ENCODE data around the gene PTPRN2. TPM values are rescaled to one million over a fixed set of nuclear protein-coding genes. Genes with fewer than 3 reads are reported as not detected.

Gene PTPRN2
- total and polyA plus RNA-seq, 2 donors (not counting 3 experiments of a cell fraction or from before 2014, with no cell fraction given): 0.62 to 0.88 TPM

GRCh38 chr7:157516311-157516710, 1071.3 kb downstream of the PTPRN2 start:
- Histone ChIP-seq H3K4me1 (ENCODE audit: control insufficient read depth, extremely low read depth, insufficient read depth, low read length) (no peaks in the 10 kb centered on the region), H4K20me1 (replicated peaks; ENCODE audit: control insufficient read depth, extremely low read depth, insufficient read depth, low read length) (no peaks in the 10 kb centered on the region), H3K36me3 (ENCODE audit: control insufficient read depth in 2 of 2, extremely low read depth in 1 of 2, insufficient read depth in 2 of 2, low read length in 2 of 2) (no peaks in the 10 kb centered on the region), H3K27me3 (ENCODE audit: control insufficient read depth in 2 of 2, insufficient read depth in 2 of 2, low read length in 2 of 2) (no peaks in the 10 kb centered on the region), H3K79me2 (ENCODE audit: control insufficient read depth, insufficient read depth, low read length) (no peaks in the 10 kb centered on the region), H3K9me1 (replicated peaks; ENCODE audit: control insufficient read depth, extremely low read depth, insufficient read depth, low read length) (no peaks in the 10 kb centered on the region), H3K4me3 (replicated peaks in 1 of 3; ENCODE audit: insufficient read depth in 1 of 3, low read depth in 1 of 3, low read length in 3 of 3) (no peak overlapping the region), H3K27ac (ENCODE audit: insufficient read depth, low read depth, low read length) (no peak overlapping the region), H2AFZ (ENCODE audit: low read depth, low read length) (no peak overlapping the region), H3K9me3 (replicated peaks; ENCODE audit: control insufficient read depth, insufficient read depth, low read length) (no peaks in the 10 kb centered on the region), H3K9ac (replicated peaks; ENCODE audit: extremely low read depth, insufficient read depth, low read length) (no peak overlapping the region), H3K4me2 (ENCODE audit: insufficient read depth, low read length) (no peak overlapping the region)
- DNase-seq (ENCODE audit: low read depth, low spot score) (no peak), FAIRE-seq (no peak)
- TF ChIP-seq EZH2 (IDR thresholded peaks at IDR 0.05; ENCODE audit: borderline replicate concordance, low read depth, low read length, severe bottlenecking): no peak
- no peak for TF ChIP-seq MYC (IDR thresholded peaks at IDR 0.05; ENCODE audit: low read depth, low read length)
- no peak for TF ChIP-seq FOS (IDR thresholded peaks at IDR 0.05; ENCODE audit: borderline replicate concordance, insufficient read depth, low read length)
- TF ChIP-seq GATA2 (IDR thresholded peaks at IDR 0.05; ENCODE audit: insufficient read depth, insufficient read length, low read depth, low read length): no peak
- no peak for TF ChIP-seq POLR2A (IDR thresholded peaks at IDR 0.05; ENCODE audit: low read depth, low read length)
- no peak for TF ChIP-seq CTCF (IDR thresholded peaks at IDR 0.05; ENCODE audit: extremely low read depth in 1 of 2, insufficient read depth in 1 of 2, low read depth in 1 of 2, low read length in 2 of 2)
- TF ChIP-seq POLR2AphosphoS5 (IDR thresholded peaks at IDR 0.05; ENCODE audit: insufficient read depth, low read depth, low read length): no peak
- TF ChIP-seq JUN (IDR thresholded peaks at IDR 0.05; ENCODE audit: borderline replicate concordance, insufficient read depth, insufficient read length, low read depth): no peak
- TF ChIP-seq MAX (IDR thresholded peaks at IDR 0.05; ENCODE audit: insufficient read depth, insufficient read length): no peak
- POLR2A ChIA-PET: no interaction called here
- no TSS peak for BruUV-seq (replicated peaks)
- CTCF ChIA-PET: no interaction called here
- intact Hi-C loops (cut with micrococcal nuclease): no loop called here
- dilution Hi-C loops (cut with MboI; ENCODE audit: extremely low pct_ligation_motif_present, low sequenced_read_pairs): no loop called here

All from endothelial cell of umbilical vein (primary cell).